KMS-11 (cell line): ENCODE data around the gene RMRP.
A peak's percentile ranks its signal among the peaks of the same experiment; 100 is the strongest.
"Not testable (repeated sequence)": the region's sequence is repeated elsewhere in the genome, so short reads cannot be mapped to it uniquely, and the experiment has no call there.

Experiments
- H2AFZ ChIP-seq: fragments of 200-600 bp; sonication (generic); 2 replicates; pipeline ENCODE4 v1.6.1; 2016; ENCODE audit warnings: antibody characterized with exemption, mixed run types, low read depth
- H3K27ac ChIP-seq: fragments of 200-600 bp; sonication (generic); 2 replicates; pipeline ENCODE4 v1.6.1; 2016; ENCODE audit warnings: mild to moderate bottlenecking, mixed run types
- H3K27me3 ChIP-seq: fragments of 200-600 bp; sonication (generic); 2 replicates; pipeline ENCODE4 v1.6.1; 2017; ENCODE audit warnings: mild to moderate bottlenecking, low read depth, mixed run types, moderate library complexity; ENCODE audit not compliant: insufficient read depth
- H3K36me3 ChIP-seq: fragments of 200-600 bp; sonication (generic); 2 replicates; pipeline ENCODE4 v1.6.1; 2017; ENCODE audit warnings: mild to moderate bottlenecking, mixed run types; ENCODE audit not compliant: insufficient read depth
- H3K4me1 ChIP-seq: fragments of 200-600 bp; sonication (generic); 2 replicates; pipeline ENCODE4 v1.6.1; 2016; ENCODE audit warnings: mild to moderate bottlenecking, low read depth, mixed run types; ENCODE audit not compliant: poor library complexity, severe bottlenecking
- H3K4me2 ChIP-seq: fragments of 200-600 bp; sonication (generic); 2 replicates; pipeline ENCODE4 v1.7.0; 2016; ENCODE audit warnings: mild to moderate bottlenecking, mixed run types
- H3K4me3 ChIP-seq: fragments of 200-600 bp; sonication (generic); IDR thresholded peaks from 2 replicates; pipeline ENCODE4 v1.6.1; 2017; ENCODE audit warnings: low read depth, low read length, mixed read lengths; ENCODE audit not compliant: insufficient read depth
- H3K79me2 ChIP-seq: fragments of 200-600 bp; sonication (generic); 2 replicates; pipeline ENCODE4 v1.6.1; 2016; ENCODE audit warnings: low read depth, mixed run types; ENCODE audit not compliant: insufficient read depth
- H3K9ac ChIP-seq: fragments of 200-600 bp; sonication (generic); 2 replicates; pipeline ENCODE4 v1.6.1; 2016; ENCODE audit warnings: mild to moderate bottlenecking, mixed run types
- H4K20me1 ChIP-seq: fragments of 200-600 bp; sonication (generic); 2 replicates; pipeline ENCODE4 v1.6.1; 2016; ENCODE audit warnings: mild to moderate bottlenecking, mixed run types; ENCODE audit not compliant: insufficient read depth
- CTCF ChIP-seq: fragments of 200-600 bp; sonication (generic); conservative IDR thresholded peaks from 2 replicates; pipeline ENCODE4 v1.6.1; 2017; ENCODE audit warnings: low read depth, mild to moderate bottlenecking, antibody characterized with exemption, low read length, moderate library complexity, mixed read lengths

RMRP gene

GRCh38 chr9:35616681-35617459, 40.9 kb downstream of the RMRP start:
- no peaks in the 10 kb centered on the region for H3K36me3 ChIP-seq
- no peak for TF ChIP-seq CTCF
- H3K4me1 ChIP-seq: peaks cover 13% of the 10 kb centered on the region
- H4K20me1 ChIP-seq: no peaks in the 10 kb centered on the region
- H3K27me3 ChIP-seq: no peaks in the 10 kb centered on the region
- no peak overlapping the region for H3K4me3 ChIP-seq
- H3K9ac ChIP-seq: no peak overlapping the region
- no peak overlapping the region for H3K27ac ChIP-seq
- no peaks in the 10 kb centered on the region for H3K79me2 ChIP-seq
- no peak overlapping the region for H2AFZ ChIP-seq
- no peak overlapping the region for H3K4me2 ChIP-seq

DNA sequence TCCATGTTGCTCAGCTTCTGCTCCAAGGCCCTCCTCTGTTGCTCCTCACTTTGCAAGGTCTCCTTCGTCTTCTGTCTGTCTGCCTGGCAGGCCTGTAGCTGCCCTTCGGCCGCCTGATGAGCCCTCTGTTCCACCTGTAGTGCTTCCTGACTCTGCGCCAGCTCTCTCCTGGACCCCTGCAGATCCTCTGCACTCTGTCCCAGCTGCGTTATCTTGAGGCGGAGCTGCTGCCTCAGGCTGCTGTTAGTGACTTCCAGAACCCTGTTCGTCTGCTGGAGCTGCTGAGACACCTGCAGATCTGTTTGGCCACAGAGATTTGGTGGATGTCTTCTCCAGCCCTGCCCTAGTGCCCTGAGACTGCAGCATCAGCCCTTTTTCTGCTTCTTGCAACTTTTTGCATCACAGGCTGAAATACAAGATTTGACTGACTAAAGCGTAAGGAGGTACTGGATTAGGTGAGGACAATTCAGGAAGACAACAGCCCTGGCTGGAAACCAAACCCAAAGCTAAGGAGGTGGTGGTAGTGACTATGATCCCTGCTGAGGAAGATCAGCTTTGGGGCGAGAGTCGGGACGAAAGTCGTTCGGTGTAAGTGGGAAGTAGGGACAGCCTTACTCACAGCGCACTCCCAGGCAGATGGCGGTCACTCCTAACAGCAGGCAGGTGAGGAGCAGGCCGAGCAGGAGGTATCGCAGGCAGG, 41.7 kb downstream of the RMRP start:
- H3K27ac ChIP-seq: peak overlapping the region; percentile 26; the same call in 1 of the 2 replicates
- no peaks in the 10 kb centered on the region for H3K79me2 ChIP-seq
- no peaks in the 10 kb centered on the region for H3K36me3 ChIP-seq
- H3K9ac ChIP-seq: no peak overlapping the region
- peak overlapping the region; percentile 25; the same call in 1 of the 2 replicates for H2AFZ ChIP-seq
- H3K4me2 ChIP-seq: no peak overlapping the region; the same call in 1 of the 2 replicates
- H4K20me1 ChIP-seq: no peaks in the 10 kb centered on the region
- H3K27me3 ChIP-seq: no peaks in the 10 kb centered on the region
- no peak overlapping the region for H3K4me3 ChIP-seq
- H3K4me1 ChIP-seq: peaks cover 13% of the 10 kb centered on the region
- no peak for TF ChIP-seq CTCF

- Histone ChIP-seq H3K4me3 (no peak overlapping the region), H3K4me1 (peaks cover 13% of the 10 kb centered on the region), H3K36me3 (no peaks in the 10 kb centered on the region), H3K79me2 (no peaks in the 10 kb centered on the region), H3K27me3 (no peaks in the 10 kb centered on the region), H3K4me2 (no peak overlapping the region), H3K27ac (no peak overlapping the region), H3K9ac (no peak overlapping the region), H2AFZ (no peak overlapping the region), H4K20me1 (no peaks in the 10 kb centered on the region)
- no peak for TF ChIP-seq CTCF
Measured at GRCh38 chr9:35612843-35613242, 45.0 kb downstream of the RMRP start.

GRCh38 chr9:35612066-35612465, 45.8 kb downstream of the RMRP start:
- H3K9ac ChIP-seq, H3K4me2 ChIP-seq, H3K27ac ChIP-seq, H4K20me1 ChIP-seq, H3K36me3 ChIP-seq, H3K27me3 ChIP-seq, H2AFZ ChIP-seq, H3K79me2 ChIP-seq, H3K4me3 ChIP-seq: not testable (repeated sequence)
- H3K4me1 ChIP-seq: peaks cover 13% of the 10 kb centered on the region
